Tibial artery (tissue), 4 donors: Measurements from ENCODE around the gene CRELD1.
A peak's percentile ranks its signal among the peaks of the same experiment; 100 is the strongest.

Experiments used
- DNase-seq, 2 donors: peaks; one replicate each; pipeline ENCODE4 v3.0.0-alpha.2; 2019
- H3K27ac ChIP-seq, 2 donors: fragments of 200-600 bp; sonication (generic) in 1 of 2; 1 replicate in 1 of 2; 2 replicates in 1 of 2; pipeline ENCODE4 v1.5.1; 2018 to 2019; ENCODE audit warnings: mild to moderate bottlenecking in 1 of 2
- H3K27me3 ChIP-seq, 2 donors: fragments of 200-600 bp; sonication (generic) in 1 of 2; one replicate each; pipeline versions ENCODE4 v1.5.1 to v1.6.0; 2016 to 2019
- H3K36me3 ChIP-seq, 3 donors: fragments of 200-600 bp; sonication (generic) in 2 of 3; one replicate each; pipeline ENCODE4 v1.5.1; 2016 to 2019; ENCODE audit warnings: mild to moderate bottlenecking in 2 of 3
- H3K4me1 ChIP-seq, 4 donors: fragments of 200-600 bp; sonication (generic) in 2 of 4; 1 replicate in 3 of 4; 2 replicates in 1 of 4; pipeline ENCODE4 v1.5.1; 2016 to 2019
- H3K4me3 ChIP-seq, 2 donors: fragments of 200-600 bp; sonication (generic) in 1 of 2; 1 replicate in 1 of 2; 2 replicates in 1 of 2; pipeline ENCODE4 v1.5.1; 2018 to 2019; ENCODE audit warnings: mild to moderate bottlenecking in 2 of 2
- H3K9me3 ChIP-seq, 3 donors: fragments of 200-600 bp; sonication (generic) in 1 of 3; one replicate each; pipeline ENCODE4 v1.5.1; 2016 to 2019
- intact Hi-C: fragments of 100-400 bp; cut with DNase I; formaldehyde crosslinking; loops from one replicate; pipeline ENCODE4 v1.15.0; 2023; ENCODE audit warnings: low total_unique reads
- TF ChIP-seq, protein P1 (sequence below), 2 experiments: fragments of 200-600 bp in 1 of 2; fragments of 450-650 bp in 1 of 2; IDR thresholded peaks; one replicate each; pipeline ENCODE4 v1.5.1; 2017 to 2019; ENCODE audit warnings: antibody characterized with exemption in 2 of 2, mild to moderate bottlenecking in 1 of 2, moderate library complexity in 1 of 2

CRELD1 gene

DNA sequence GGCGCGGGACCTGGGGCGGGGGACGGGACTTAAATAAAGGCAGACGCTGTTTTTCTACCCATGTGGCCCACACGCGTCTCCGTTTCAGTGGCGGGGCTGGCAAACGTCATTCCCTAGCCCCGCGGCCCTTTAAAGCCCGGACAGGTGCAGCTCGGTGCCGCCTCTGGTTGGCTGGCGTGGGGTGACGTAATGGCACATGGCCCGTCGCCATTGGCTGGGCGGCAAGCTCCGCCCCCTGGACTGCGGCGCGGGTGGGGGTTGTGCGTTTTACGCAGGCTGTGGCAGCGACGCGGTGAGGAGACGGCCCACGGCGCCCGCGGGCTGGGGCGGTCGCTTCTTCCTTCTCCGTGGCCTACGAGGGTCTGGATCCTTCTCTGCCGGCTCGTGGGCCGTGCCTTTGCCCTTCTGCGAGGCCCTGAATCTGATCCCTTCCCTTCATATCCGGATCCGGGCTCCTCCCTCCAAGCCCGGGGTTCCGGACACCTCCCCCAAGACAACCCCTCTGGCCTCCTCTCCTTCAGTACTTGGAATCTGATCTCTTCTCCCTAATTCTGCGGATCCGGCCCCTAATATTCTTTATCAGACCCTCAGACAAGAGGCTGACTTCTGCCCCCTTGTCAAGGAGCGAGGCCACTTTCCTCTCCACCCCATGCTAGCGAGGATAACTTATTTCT lies at the start of gene CRELD1:
CRELD1 (plus strand) TSS at position 274 of the 674 bp plus-strand sequence. CDS start 605 bp downstream, outside the sequence.
- peaks cover 6 to 48% (median 36%) of the 10 kb centered on the region in 3 donors for H3K36me3 ChIP-seq
- H3K27me3 ChIP-seq = no peaks in the 10 kb centered on the region

DNA sequence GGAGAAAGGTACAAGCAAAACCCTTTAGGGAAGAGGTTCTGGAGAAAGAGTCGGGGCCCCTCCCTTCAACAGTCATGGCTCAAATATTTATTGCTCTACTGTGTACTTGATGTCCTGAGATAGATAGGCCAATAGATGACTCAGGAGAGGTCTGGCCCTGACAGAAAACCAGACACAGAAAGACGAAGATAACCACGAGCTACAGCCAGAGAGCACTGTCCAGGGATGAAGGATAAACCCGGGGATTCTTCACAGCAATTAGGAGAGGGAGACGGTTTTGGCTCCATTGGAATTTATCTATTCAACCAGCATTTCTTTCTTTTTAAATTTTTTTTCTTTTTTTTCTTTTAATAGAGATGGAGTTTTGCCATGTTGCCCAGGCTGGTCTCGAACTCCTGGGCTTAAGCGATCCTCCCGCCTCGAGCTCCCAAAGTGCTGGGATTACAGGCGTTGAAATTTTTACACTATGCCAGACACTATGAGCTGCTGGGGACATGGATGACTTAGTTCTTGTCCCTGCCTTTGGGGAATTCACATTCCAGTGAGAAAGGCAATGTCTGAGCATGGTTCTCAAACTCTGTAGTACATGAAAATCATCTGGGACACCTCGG lies 49.0 kb upstream of the CRELD1 start:
- Histone ChIP-seq H3K9me3 (no peaks in the 10 kb centered on the region), H3K27ac (no peak overlapping the region), H3K36me3 (no peaks in the 10 kb centered on the region), H3K4me1 (no peaks in the 10 kb centered on the region), H3K4me3 (no peak overlapping the region), H3K27me3 (no peaks in the 10 kb centered on the region)
- intact Hi-C loops = no loop called here
- no peak for DNase-seq
- TF ChIP-seq, protein P1, sequence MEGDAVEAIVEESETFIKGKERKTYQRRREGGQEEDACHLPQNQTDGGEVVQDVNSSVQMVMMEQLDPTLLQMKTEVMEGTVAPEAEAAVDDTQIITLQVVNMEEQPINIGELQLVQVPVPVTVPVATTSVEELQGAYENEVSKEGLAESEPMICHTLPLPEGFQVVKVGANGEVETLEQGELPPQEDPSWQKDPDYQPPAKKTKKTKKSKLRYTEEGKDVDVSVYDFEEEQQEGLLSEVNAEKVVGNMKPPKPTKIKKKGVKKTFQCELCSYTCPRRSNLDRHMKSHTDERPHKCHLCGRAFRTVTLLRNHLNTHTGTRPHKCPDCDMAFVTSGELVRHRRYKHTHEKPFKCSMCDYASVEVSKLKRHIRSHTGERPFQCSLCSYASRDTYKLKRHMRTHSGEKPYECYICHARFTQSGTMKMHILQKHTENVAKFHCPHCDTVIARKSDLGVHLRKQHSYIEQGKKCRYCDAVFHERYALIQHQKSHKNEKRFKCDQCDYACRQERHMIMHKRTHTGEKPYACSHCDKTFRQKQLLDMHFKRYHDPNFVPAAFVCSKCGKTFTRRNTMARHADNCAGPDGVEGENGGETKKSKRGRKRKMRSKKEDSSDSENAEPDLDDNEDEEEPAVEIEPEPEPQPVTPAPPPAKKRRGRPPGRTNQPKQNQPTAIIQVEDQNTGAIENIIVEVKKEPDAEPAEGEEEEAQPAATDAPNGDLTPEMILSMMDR (IDR thresholded peaks at IDR 0.05) = no peak

More for the DNA sequence above, at the start of gene CRELD1:
- intact Hi-C loops = loop anchor here (5.0 kb wide), 1 partner anchor 201 kb away; the partner anchor contains the start of gene BRPF1
- peak within 1 kb of the TSS; percentile 57 to 88 for H3K4me3 ChIP-seq
- TF ChIP-seq, protein P1 (IDR thresholded peaks at IDR 0.05) = no peak
- DNase-seq = peak; percentile 91 to 97
- peaks cover 4 to 27% (median 22%) of the 10 kb centered on the region in 4 donors for H3K4me1 ChIP-seq
- H3K9me3 ChIP-seq = no peaks in the 10 kb centered on the region
- peak within 1 kb of the TSS; percentile 90 to 91 for H3K27ac ChIP-seq

DNA sequence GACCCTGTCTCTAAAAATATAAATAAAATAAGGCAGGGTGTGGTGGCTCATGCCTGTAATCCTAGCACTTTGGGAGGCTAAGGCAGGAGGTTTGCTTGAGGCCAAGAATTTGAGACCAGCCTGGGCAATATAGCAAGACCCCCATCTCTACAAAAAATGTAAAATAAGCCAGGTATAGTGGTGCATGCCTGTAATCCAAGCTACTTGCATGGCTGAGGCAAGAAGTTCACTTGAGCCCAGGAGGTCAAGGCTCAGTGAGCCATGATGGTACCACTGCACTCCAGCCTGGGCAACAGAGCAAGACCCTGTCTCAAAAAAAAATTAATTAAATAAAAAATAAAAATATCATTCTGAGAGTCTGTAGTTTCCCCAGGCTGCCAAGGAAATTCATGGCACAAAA lies 47.3 kb upstream of the CRELD1 start:
- DNase-seq = no peak
- intact Hi-C loops = no loop called here
- Histone ChIP-seq H3K4me3 (no peak overlapping the region), H3K27ac (no peak overlapping the region), H3K9me3 (no peaks in the 10 kb centered on the region), H3K36me3 (no peaks in the 10 kb centered on the region), H3K27me3 (no peaks in the 10 kb centered on the region), H3K4me1 (peaks cover 0 to 8% (median 5%) of the 10 kb centered on the region in 4 donors)
- TF ChIP-seq, protein P1 (IDR thresholded peaks at IDR 0.05) = no peak

GRCh38 chr3:9887480-9887879 lies 46.2 kb upstream of the CRELD1 start:
- no peak for DNase-seq
- Histone ChIP-seq H3K36me3 (peaks cover 0 to 1% (median 0%) of the 10 kb centered on the region in 3 donors), H3K4me3 (no peak overlapping the region), H3K27me3 (no peaks in the 10 kb centered on the region), H3K27ac (no peak overlapping the region), H3K9me3 (no peaks in the 10 kb centered on the region), H3K4me1 (peaks cover 0 to 16% (median 14%) of the 10 kb centered on the region in 4 donors)
- intact Hi-C loops = no loop called here
- TF ChIP-seq, protein P1 (IDR thresholded peaks at IDR 0.05) = no peak

- TF ChIP-seq, protein P1 (IDR thresholded peaks at IDR 0.05) = no peak
- no peaks in the 10 kb centered on the region for H3K9me3 ChIP-seq
- H3K27me3 ChIP-seq = no peaks in the 10 kb centered on the region
- H3K36me3 ChIP-seq = peaks cover 10 to 12% (median 10%) of the 10 kb centered on the region in 3 donors
- no peak overlapping the region for H3K4me3 ChIP-seq
- no peak for DNase-seq
- H3K27ac ChIP-seq = no peak overlapping the region
- intact Hi-C loops = no loop called here
- peaks cover 0 to 21% (median 17%) of the 10 kb centered on the region in 4 donors for H3K4me1 ChIP-seq
Measured at GRCh38 chr3:9888540-9888939, 45.1 kb upstream of the CRELD1 start.
